GM18858 (cell line): ENCODE data around the gene NOXRED1.

ENCODE experiments used
- ATAC-seq: cut with Tn5 transposase; IDR thresholded peaks from one replicate; pipeline ENCODE4 v1.9.1; 2021; ENCODE audit not compliant: unreplicated experiment

The NOXRED1 gene

DNA sequence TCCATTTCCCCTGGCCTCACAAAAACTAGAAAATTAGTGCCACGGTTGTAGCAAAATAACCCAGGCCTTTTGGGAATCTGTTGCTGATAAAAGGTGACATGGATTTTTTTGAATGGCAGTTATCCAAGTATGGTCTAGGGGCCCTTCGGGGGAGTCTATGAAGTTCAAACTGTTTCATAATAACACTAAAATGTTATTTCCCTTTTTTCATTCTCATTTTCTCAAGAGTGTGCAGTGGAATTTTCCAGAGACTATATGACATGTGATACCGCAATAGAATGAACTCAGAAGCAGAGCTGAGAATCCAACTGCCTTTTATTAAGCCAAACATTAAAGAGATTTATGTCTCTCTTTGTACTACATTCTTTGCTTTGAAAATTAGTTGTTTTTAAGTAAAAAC is 75.6 kb downstream of the NOXRED1 start:
- no peak for ATAC-seq

DNA sequence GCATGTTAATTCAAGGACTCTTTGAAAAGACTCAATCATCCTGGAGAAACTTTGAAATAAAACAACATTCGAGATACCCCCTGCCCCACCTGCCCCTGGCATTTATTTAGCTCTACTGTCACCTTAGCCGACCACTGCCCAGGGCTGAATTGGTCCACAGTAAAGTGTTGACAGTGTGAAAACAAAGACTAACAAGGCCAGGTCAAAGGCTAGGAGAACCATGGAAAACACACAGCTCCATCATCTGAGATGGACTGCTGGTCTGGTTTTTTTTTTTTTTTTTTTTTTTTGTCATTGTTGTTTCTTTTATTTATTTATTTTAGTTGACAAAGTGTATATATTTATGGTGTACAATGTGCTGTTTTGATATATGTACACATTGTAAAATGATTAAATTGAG is 76.8 kb downstream of the NOXRED1 start:
- no peak for ATAC-seq

DNA sequence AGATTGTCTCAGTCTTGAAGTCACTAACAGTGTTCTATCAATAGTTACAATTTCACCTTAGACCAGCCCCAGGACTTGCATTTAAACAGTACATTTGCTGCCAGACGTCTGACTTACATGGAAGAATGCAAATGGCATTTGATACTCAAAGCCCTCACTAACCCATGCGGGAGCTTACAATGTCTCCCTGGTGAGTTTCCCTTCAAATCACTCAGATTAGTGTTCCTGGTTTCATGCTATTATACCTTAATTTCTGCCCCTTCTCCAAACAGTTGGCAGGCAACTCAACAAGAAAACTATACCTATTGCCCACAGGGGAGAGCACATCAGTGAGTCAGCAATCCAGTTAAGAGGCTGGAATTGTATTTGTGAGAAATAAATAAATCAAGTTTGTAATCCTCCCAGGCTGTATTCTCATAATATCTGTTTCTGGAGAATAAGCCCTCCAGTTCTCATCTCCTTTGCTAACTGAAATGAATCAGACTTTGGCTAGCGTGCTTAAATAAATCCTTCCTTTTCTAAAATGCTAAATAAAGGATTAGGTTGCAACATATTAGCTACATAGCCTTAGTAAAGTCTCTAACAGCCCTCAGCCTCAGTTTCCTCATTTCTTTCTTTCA is 78.8 kb downstream of the NOXRED1 start:
- ATAC-seq, result no peak
